Lung microvascular endothelial cell (primary cell): ENCODE measurements around the gene OR5M10. TPM values are rescaled to one million over a fixed set of nuclear protein-coding genes. Genes with fewer than 3 reads are reported as not detected.
"Not testable (repeated sequence)": the region's sequence is repeated elsewhere in the genome, so short reads cannot be mapped to it uniquely, and the experiment has no call there.

ENCODE experiments used
- DNase-seq, 2 donors: peaks; one replicate each; pipeline versions ENCODE4 v3.0.0 to v3.0.0-alpha.2; 2010; ENCODE audit warnings: low read depth in 2 of 2
- total RNA-seq: library from RNA; depleted of rRNA; stranded (reverse); fragments of >200 nt; gene quantifications from 2 replicates; pipeline ENCODE4 v1.2.1, GENCODE V29; 2014

The OR5M10 gene
- total RNA-seq: not detected in 2 replicates

DNA sequence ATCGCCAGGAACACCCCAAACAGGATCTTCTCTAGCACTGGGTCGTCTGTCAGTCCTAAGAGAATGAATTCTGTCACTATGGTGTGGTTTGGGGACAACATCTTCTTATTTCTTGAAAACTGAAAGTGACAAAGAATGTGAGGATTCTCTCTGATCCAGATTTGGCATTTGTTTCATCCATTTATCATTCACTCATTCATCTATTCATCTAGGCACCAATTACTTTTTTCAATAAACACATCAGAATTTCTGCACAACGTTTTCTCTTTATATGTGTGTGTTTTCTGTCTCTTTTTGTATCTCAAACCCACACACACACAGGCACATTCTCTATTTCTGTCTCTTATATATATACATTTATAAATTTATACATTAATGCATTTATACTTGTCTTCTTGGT is at the start of gene OR5M10:
OR5M10 (minus strand) TSS at position 101 of the 400 bp plus-strand sequence; CDS start at position 101, 0 bp downstream.
- no peak for DNase-seq

DNA sequence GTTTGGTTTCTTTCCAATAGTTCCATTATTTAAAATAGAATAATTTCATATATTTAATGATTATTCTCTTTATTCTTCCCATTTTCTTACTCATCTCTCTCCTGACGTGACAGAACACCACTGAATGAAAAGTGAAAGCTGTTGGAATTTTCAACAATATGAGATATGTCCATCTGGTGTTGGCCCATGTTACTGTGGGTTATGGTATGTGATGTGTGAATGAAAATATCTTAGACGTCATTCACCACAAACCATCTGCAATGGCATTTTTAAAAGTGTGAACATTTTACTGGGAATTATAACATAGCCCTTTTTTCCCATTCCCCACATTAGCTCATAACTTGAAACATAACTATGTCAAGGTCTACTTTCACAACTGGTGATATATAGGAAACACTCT is 48.4 kb upstream of the OR5M10 start:
- DNase-seq: no peak

DNA sequence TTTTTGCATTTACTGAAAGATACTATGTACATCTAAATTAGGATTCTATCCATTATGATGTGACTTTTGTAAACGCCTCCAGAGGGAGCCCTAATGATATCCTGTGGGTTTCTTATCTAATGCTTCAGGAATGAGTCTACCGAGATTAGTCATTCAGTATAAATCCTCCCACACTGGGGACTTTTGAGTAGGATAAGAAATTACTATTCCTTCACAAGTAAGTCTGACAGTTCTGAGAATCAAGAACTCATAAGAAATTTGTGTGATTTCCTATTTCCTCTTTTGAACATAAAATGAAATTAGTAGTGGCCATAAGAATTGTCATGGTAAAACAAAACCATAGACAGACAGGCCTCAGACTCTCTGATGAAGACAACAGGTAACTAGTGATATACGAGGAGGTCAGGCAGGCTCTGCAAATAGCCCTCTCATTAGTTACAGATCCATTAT is 47.2 kb upstream of the OR5M10 start:
- DNase-seq: peak; percentile 0 to 55

DNA sequence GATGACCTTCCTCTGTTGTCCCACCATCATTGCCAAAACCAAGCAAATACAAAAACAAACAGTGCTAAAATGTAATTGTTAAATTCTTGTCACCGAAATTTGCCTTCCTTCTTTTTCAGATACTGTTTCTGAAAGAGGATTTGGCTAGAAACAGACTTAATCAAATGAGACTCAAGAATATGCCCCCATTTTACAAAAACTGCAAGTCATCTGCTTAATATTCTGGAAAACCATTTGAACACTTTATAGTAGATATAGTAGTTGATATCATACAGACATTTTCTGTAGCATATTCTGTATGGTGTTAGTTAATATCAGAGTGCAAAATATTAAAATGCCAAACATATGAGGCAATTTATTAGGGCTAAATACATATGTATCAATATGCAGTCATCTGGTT is 33.7 kb upstream of the OR5M10 start:
- no peak for DNase-seq

DNA sequence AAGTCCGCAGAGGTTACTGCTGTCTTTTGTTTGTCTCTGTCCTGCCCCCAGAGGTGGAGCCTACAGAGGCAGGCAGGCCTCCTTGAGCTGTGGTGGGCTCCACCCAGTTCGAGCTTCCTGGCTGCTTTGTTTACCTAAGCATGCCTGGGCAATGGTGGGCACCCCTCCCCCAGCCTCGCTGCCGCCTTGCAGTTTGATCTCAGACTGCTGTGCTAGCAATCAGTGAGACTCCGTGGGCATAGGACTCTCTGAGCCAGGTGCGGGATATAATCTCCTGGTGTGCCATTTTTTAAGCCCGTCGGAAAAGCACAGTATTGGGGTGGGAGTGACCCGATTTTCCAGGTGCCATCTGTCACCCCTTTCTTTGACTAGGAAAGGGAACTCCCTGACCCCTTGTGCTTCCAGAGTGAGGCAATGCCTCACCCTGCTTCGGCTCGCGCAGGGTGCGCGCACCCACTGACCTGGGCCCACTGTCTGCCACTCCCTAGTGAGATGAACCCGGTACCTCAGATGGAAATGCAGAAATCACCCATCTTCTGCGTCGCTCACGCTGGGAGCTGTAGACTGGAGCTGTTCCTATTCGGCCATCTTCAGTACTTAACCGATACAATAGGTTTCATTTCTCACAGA is 14.7 kb upstream of the OR5M10 start:
- not testable (repeated sequence) for DNase-seq

DNA sequence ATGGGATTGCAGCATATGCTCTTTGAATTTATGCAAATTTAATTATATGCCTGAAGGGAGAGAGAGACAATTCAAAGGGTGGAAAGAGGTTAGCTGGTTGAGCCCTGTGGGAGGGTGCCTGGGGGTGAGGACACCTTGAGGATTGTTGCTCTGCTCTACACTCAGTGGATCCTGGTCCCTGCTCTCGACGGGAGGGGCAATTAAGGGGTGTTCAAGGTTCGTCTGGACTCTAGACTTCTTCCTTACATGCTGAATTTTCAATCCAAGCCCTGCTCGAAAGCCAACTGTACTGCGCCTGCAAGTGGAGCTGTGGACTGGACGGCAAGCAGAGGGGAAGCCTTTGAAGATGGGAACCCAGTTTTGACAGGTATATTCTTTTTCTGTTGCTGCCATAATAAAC is 18.9 kb downstream of the OR5M10 start:
- DNase-seq: no peak

DNA sequence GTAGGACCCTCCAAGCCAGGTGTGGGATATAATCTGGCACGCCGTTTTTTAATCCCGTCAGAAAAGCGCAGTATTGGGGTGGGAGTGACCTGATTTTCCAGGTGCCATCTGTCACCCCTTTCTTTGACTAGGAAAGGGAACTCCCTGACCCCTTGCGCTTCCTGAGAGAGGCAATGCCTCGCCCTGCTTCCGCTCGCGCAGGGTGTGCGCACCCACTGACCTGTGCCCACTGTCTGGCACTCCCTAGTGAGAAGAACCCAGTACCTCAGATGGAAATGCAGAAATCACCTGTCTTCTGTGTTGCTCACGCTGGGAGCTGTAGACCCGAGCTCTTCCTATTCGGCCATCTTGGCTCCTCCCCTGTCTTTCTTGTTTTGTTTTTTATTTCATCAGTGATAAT is 22.8 kb downstream of the OR5M10 start:
- DNase-seq: not testable (repeated sequence)

DNA sequence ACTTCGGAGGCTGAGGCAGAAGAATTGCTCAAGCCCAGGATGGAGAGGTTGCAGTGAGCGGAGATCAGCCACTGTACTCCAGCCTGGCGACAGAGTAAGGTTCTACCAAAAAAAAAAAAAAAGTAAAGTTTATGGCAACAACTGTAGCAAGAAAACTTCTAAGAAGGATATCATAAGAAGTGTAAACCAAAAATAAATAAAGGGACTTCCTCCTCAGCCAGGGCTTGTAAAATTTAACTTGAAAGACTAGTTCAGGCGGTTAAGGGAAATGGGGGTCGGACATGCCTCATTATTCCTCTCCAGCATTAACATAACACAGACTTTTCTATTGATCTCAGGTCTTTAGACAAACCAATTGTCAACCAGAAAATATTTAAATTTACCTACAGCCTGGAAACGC is 32.0 kb downstream of the OR5M10 start:
- no peak for DNase-seq

DNA sequence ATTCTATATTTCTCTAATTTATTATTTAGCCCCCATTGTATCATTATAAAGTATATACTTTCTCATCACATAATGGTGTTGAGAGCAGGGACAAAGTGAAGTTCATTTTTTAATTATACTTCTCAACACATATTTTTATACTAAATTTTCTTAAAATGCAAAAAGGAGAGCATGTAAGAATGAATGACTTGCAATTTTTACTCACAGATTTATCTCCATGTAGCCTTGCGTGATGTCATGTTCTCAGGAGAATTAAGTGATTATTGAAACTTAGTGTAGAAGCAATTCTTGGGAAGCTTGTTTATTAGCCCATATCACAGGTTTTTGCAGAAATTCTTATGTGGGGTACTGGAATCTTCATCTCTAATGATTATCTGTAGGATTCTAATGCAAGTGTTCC is 33.8 kb downstream of the OR5M10 start:
- no peak for DNase-seq

DNA sequence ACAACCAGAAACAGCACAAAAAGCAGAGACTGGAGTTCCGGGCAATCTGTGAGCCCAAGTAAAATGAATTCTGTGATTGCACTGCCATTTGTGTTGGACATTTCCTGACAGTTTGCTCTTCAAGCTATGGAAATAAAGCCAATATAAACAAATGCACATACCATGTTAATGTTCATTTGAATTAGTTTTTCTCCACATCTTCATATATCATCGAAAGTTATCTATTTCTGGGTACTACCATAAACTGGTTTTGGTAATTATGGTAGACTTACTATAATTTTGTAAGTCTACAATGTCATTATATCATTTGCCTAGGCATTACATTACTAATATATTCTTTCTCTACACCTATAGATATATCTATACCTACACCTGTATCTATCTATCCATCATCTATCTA is 34.4 kb downstream of the OR5M10 start, which contains the start of gene OR5M11:
OR5M11 (minus strand) TSS at position 101 of the 400 bp plus-strand sequence; CDS start at position 101, 0 bp downstream.
- DNase-seq: no peak

DNA sequence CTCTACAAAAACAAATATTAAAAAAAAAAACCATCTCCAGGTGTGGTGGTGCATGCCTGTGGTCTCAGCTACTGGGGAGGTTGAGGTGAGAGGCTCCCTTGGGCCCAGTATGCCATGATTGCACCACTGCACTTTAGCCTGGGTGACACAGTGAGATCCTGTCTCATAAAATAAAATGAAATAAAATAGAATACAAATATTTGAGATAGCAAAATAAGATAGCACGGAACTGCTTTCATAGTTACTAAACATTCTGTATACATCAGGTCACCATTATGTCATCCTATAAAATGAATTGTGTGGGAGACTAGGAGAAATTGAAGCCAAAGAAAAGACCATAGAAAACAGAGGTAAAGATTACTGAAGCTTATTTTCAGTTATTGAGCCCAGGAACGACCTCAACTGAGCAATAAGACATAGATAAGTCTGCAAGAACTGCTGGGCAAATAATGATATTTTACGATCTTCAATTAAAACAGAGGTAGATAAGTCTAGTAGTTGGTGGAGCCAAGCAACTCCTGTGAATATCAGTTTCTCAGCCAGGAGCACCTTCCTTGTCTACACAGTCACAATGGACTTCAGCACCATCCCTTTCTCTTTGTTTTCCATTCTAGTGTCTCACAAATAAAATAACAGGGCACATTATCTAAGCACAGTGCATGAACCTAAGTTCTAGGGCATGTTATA is 44.3 kb downstream of the OR5M10 start:
- DNase-seq: no peak

DNA sequence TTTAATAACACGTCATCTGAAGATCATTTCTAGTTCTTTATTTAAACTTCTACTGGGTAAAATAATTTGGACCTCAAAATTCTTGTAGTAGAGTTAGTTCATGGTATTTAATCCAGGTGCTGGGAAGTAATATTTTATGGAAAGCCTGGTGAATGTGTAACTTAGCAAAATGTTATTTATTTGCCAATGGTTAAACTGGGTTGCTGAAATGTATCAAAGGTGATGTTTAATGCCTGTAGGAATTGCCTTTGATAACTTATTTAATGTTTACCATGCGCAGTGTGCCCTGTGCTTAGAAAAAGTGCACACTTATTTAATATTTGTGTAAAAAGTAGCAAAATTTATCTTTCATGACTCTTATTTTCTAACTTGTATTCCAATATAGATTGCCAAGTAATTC is 45.7 kb downstream of the OR5M10 start:
- no peak for DNase-seq

Other genes with a start within 250 kb of the OR5M10 start
- gene OR8K1, start 231.7 kb downstream of the OR5M10 start, total RNA-seq: not detected in 2 replicates
- not detected in 2 replicates for gene OR8J1, start 223.4 kb downstream of the OR5M10 start, total RNA-seq
- not detected in 2 replicates for gene OR8U1, start 202.1 kb downstream of the OR5M10 start, total RNA-seq
- not detected in 2 replicates for gene OR5AL1, start 165.0 kb downstream of the OR5M10 start, total RNA-seq
- gene OR5M3, start 104.4 kb downstream of the OR5M10 start, total RNA-seq: not detected in 2 replicates
- gene OR5M8, start 86.4 kb downstream of the OR5M10 start, total RNA-seq: not detected in 2 replicates
- not detected in 2 replicates for gene OR5M11, start 34.5 kb downstream of the OR5M10 start, total RNA-seq
- gene OR5M1, start 37.2 kb upstream of the OR5M10 start, total RNA-seq: not detected in 2 replicates
- not detected in 2 replicates for gene OR5AP2, start 64.7 kb upstream of the OR5M10 start, total RNA-seq
- gene OR5AR1, start 86.0 kb upstream of the OR5M10 start, total RNA-seq: not detected in 2 replicates
- not detected in 2 replicates for gene OR9G1, start 121.4 kb upstream of the OR5M10 start, total RNA-seq
- not detected in 2 replicates for gene OR9G4, start 171.0 kb upstream of the OR5M10 start, total RNA-seq